ENCODE results near the gene CNTD1.

Gene CNTD1

DNA sequence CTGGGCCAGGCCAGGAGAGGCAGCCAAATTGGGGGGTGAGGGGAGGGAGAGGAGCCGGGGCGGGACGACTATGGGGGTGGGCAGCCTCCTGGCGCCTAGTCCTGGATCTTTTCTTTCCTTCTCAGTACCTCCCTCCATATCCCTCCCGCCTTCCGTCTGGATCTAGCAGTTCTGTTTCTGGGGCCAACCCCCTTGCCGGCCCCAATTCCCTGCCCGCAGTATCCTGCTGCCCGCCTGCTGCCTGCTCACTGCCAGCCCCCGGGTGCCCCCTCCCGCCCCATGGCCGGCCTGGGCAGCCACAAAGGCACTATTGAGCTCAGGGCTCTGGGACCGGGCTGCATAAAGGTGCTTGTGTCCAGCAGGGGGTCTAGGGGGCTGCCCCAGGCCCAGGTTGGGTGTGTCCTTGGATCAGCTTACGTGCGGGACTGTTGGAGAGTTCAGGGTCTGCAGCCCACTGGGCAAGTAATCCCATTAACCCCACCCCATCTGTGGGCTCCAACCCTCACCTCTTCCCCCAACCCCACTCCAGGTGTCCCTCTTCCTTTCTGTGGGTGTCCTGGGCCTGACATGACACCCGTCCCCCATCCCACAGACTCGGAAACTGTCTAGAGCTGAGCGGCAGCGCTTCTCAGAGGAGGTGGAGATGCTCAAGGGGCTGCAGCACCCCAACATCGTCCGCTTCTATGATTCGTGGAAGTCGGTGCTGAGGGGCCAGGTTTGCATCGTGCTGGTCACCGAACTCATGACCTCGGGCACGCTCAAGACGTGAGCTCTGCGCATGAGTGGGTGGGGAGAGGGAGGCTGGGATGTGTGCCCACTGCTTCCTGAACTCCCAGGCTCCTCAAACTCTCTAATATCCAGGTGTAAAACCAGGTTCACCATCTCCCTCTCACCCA lies 16.2 kb upstream of the CNTD1 start:
- Histone ChIP-seq H3K4me3 (ENCODE audit: low read depth, low read length) (no peak overlapping the region), H3K4me1 (ENCODE audit: control insufficient read depth, insufficient read depth, low read length) (peaks cover 5% of the 10 kb centered on the region; the same call in 1 of the 2 replicates), H3K36me3 (ENCODE audit: control insufficient read depth in 2 of 2, insufficient read depth in 1 of 2, low read length in 2 of 2) (peaks cover 9 to 37% of the 10 kb centered on the region in 2 experiments; a peak in 2 of 3 replicates), H3K27ac (ENCODE audit: extremely low read depth, low read depth, low read length) (no peak overlapping the region), H3K9me3 (ENCODE audit: control insufficient read depth, insufficient read depth, low read depth, low read length) (no peaks in the 10 kb centered on the region)
- POLR2A ChIA-PET: interaction anchor here (0.6 to 1.4 kb wide), 4 partner anchors 9 to 211 kb away, joined by 3 to 13 read pairs (median 6); partner anchors contain the start of gene VPS25
- TF ChIP-seq SP2 (tag by site-specific recombination; IDR thresholded peaks at IDR 0.05) (peak; percentile 26; the same call in 1 of the 2 replicates), ZNF302 (tag by site-specific recombination; IDR thresholded peaks at IDR 0.05; ENCODE audit: low read depth) (no peak), BCL11A (tag by site-specific recombination; IDR thresholded peaks at IDR 0.05; ENCODE audit: low read depth) (no peak)
- TF ChIP-seq, protein P1, sequence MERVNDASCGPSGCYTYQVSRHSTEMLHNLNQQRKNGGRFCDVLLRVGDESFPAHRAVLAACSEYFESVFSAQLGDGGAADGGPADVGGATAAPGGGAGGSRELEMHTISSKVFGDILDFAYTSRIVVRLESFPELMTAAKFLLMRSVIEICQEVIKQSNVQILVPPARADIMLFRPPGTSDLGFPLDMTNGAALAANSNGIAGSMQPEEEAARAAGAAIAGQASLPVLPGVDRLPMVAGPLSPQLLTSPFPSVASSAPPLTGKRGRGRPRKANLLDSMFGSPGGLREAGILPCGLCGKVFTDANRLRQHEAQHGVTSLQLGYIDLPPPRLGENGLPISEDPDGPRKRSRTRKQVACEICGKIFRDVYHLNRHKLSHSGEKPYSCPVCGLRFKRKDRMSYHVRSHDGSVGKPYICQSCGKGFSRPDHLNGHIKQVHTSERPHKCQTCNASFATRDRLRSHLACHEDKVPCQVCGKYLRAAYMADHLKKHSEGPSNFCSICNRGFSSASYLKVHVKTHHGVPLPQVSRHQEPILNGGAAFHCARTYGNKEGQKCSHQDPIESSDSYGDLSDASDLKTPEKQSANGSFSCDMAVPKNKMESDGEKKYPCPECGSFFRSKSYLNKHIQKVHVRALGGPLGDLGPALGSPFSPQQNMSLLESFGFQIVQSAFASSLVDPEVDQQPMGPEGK (tag by site-specific recombination; IDR thresholded peaks at IDR 0.05): 0 out of 2 replicates have a peak, but pooled peaks have one; percentile 10
- CTCF ChIA-PET: interaction anchor here (1.4 to 3.6 kb wide), 2 partner anchors 19 to 204 kb away, joined by 5 to 16 read pairs; partner anchors contain the start of gene PSMC3IP

DNA sequence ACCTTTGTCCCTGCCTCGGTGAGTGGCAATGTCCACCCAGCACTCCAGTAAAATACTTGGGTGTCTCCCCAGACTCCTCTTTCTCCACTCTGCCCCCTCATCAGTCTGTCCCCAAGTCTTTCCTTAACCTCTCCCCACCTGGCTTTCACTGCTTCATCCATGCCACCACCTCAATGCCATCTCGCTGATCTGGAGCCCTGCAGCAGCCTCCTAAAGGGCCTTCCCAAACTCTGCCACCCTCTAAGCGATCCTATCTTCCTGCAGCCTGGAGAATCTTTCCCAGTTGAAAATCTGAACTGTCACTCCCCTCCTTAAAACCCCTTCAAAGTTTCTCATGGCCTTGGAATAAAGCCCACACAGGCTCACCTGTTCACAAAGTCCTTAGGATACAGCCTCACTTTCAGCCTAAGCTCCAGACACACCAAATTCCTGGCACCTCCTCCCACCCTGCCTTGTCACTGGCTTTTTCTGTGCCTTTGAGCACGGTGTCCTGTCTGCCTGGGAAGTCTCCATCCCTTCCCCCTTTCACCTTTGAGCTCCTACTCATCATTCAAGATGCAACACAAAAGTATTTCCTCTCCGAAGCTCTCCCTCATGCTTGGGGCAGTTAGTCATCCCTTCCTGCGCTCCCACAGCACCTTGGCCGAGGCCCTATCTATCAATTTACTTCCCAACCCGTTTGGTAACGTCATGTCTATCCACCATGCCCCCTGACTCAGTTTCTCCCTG lies 15.4 kb upstream of the CNTD1 start:
- Histone ChIP-seq H3K27ac (ENCODE audit: extremely low read depth, low read depth, low read length) (no peak overlapping the region), H3K4me1 (ENCODE audit: control insufficient read depth, insufficient read depth, low read length) (peaks cover 5% of the 10 kb centered on the region; the same call in 1 of the 2 replicates), H3K4me3 (ENCODE audit: low read depth, low read length) (no peak overlapping the region), H3K36me3 (ENCODE audit: control insufficient read depth in 2 of 2, insufficient read depth in 1 of 2, low read length in 2 of 2) (peaks cover 1 to 29% of the 10 kb centered on the region in 2 experiments; a peak in 2 of 3 replicates), H3K9me3 (ENCODE audit: control insufficient read depth, insufficient read depth, low read depth, low read length) (no peaks in the 10 kb centered on the region)
- ChIA-PET POLR2A (interaction anchor here (0.8 to 1.1 kb wide), 3 partner anchors 10 to 174 kb away, joined by 3 to 7 read pairs (median 3); partner anchors contain the start of genes CNTD1, COA3, RETREG3 and TUBG1), CTCF (interaction anchor here (0.5 kb wide), 1 partner anchor 10 kb away, joined by 3 read pairs; the partner anchor contains the start of gene VPS25)
- TF ChIP-seq HOXC10 (CRISPR knock-in tag; IDR thresholded peaks at IDR 0.05) (no peak), ZNF600 (tag by site-specific recombination; IDR thresholded peaks at IDR 0.05) (0 out of 2 replicates have a peak, but pooled peaks have one; percentile 13)

DNA sequence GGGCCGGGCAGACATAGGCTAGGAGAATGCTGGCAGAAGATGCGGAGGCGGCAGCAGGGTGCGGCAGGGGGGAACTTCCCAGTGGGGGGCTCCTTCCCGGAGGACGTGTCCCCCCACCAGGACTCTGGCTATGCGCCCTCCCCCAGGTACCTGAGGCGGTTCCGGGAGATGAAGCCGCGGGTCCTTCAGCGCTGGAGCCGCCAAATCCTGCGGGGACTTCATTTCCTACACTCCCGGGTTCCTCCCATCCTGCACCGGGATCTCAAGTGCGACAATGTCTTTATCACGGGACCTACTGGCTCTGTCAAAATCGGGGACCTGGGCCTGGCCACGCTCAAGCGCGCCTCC lies 14.9 kb upstream of the CNTD1 start:
- TF ChIP-seq, protein P2, sequence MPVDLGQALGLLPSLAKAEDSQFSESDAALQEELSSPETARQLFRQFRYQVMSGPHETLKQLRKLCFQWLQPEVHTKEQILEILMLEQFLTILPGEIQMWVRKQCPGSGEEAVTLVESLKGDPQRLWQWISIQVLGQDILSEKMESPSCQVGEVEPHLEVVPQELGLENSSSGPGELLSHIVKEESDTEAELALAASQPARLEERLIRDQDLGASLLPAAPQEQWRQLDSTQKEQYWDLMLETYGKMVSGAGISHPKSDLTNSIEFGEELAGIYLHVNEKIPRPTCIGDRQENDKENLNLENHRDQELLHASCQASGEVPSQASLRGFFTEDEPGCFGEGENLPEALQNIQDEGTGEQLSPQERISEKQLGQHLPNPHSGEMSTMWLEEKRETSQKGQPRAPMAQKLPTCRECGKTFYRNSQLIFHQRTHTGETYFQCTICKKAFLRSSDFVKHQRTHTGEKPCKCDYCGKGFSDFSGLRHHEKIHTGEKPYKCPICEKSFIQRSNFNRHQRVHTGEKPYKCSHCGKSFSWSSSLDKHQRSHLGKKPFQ (tag by site-specific recombination; IDR thresholded peaks at IDR 0.05): no peak
- H3K36me3 ChIP-seq (ENCODE audit: control insufficient read depth in 2 of 2, insufficient read depth in 1 of 2, low read length in 2 of 2): peaks cover 0 to 28% of the 10 kb centered on the region in 2 experiments; a peak in 1 of 3 replicates
- ChIA-PET POLR2A (interaction anchor here (0.8 to 1.1 kb wide), 3 partner anchors 10 to 174 kb away, joined by 3 to 7 read pairs (median 3); partner anchors contain the start of genes CNTD1, COA3, RETREG3 and TUBG1), CTCF (interaction anchor here (0.5 kb wide), 1 partner anchor 10 kb away, joined by 3 read pairs; the partner anchor contains the start of gene VPS25)
- H3K9me3 ChIP-seq (ENCODE audit: control insufficient read depth, insufficient read depth, low read depth, low read length): no peaks in the 10 kb centered on the region
- no peak overlapping the region for H3K27ac ChIP-seq (ENCODE audit: extremely low read depth, low read depth, low read length)
- H3K4me3 ChIP-seq (ENCODE audit: low read depth, low read length): no peak overlapping the region
- peaks cover 5% of the 10 kb centered on the region; the same call in 1 of the 2 replicates for H3K4me1 ChIP-seq (ENCODE audit: control insufficient read depth, insufficient read depth, low read length)

DNA sequence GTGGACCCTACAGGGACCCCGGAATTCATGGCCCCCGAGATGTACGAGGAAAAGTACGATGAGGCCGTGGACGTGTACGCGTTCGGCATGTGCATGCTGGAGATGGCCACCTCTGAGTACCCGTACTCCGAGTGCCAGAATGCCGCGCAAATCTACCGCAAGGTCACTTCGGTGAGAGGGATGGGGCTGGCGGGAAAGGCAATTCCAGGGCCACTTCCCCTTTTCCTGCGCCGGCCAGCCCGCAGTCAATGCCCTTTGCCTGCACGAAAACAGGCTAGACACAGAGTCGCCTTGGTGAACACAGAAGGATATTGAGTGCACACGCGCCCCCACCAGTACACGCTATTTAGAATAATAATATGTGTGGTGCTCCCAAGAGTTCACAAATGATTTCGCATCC lies 14.3 kb upstream of the CNTD1 start:
- Histone ChIP-seq H3K4me1 (ENCODE audit: control insufficient read depth, insufficient read depth, low read length) (peaks cover 5% of the 10 kb centered on the region; the same call in 1 of the 2 replicates), H3K27ac (ENCODE audit: extremely low read depth, low read depth, low read length) (no peak overlapping the region), H3K4me3 (ENCODE audit: low read depth, low read length) (no peak overlapping the region), H3K36me3 (ENCODE audit: control insufficient read depth in 2 of 2, insufficient read depth in 1 of 2, low read length in 2 of 2) (peaks cover 0 to 24% of the 10 kb centered on the region in 2 experiments; a peak in 2 of 3 replicates), H3K9me3 (ENCODE audit: control insufficient read depth, insufficient read depth, low read depth, low read length) (no peaks in the 10 kb centered on the region)
- TF ChIP-seq ZFP3 (tag by site-specific recombination; IDR thresholded peaks at IDR 0.05; ENCODE audit: low read depth): no peak
- TF ChIP-seq ZBTB8A (tag by site-specific recombination; IDR thresholded peaks at IDR 0.05): no peak
- CTCF ChIA-PET: interaction anchor here (1.0 kb wide), 1 partner anchor 21 kb away, joined by 3 read pairs; no protein-coding TSS in a partner anchor
- POLR2A ChIA-PET: interaction anchor here (0.9 to 1.3 kb wide), 2 partner anchors 11 to 15 kb away, joined by 3 to 8 read pairs; partner anchors contain the start of genes CNTD1 and VPS25
